Measurements from ENCODE around the gene ALOX5AP.

- no peak for TF ChIP-seq KAT7 (CRISPR knock-in tag; IDR thresholded peaks at IDR 0.05; ENCODE audit: borderline replicate concordance)
- TF ChIP-seq CTCF (IDR thresholded peaks at IDR 0.05), result no peak
- no peak for TF ChIP-seq E2F4 (CRISPR knock-in tag; IDR thresholded peaks at IDR 0.05; ENCODE audit: borderline replicate concordance, low read depth)
- TF ChIP-seq TP53 (CRISPR knock-in tag; IDR thresholded peaks at IDR 0.05), result no peak
- TF ChIP-seq ZNF423 (CRISPR knock-in tag; IDR thresholded peaks at IDR 0.05), result no peak
- TF ChIP-seq ZNF416 (CRISPR knock-in tag; IDR thresholded peaks at IDR 0.05), result no peak
- no peak for TF ChIP-seq FOXP4 (CRISPR knock-in tag; IDR thresholded peaks at IDR 0.05)
- TF ChIP-seq ELF4 (CRISPR knock-in tag; IDR thresholded peaks at IDR 0.05; ENCODE audit: low read depth), result no peak
- TF ChIP-seq TEAD4 (CRISPR knock-in tag; IDR thresholded peaks at IDR 0.05), result no peak
These were observed 30.9 kb downstream of the ALOX5AP start for GRCh38 chr13:30766231-30766630.
